Transverse colon (tissue), 4 donors: ENCODE data around the gene CDC40. TPM values are rescaled to one million over a fixed set of nuclear protein-coding genes. Genes with fewer than 3 reads are reported as not detected.
"Not testable (repeated sequence)": the region's sequence is repeated elsewhere in the genome, so short reads cannot be mapped to it uniquely, and the experiment has no call there.

ENCODE experiments used
- DNase-seq: peaks from one replicate; pipeline ENCODE4 v3.0.0-alpha.2; 2019
- H3K27ac ChIP-seq, 4 donors: fragments of 200-600 bp; sonication (generic); 2 replicates each; pipeline ENCODE4 v1.5.1; 2016 to 2018; ENCODE audit warnings: inconsistent platforms in 4 of 4
- H3K27me3 ChIP-seq: fragments of 200-600 bp; sonication (generic); 2 replicates; pipeline ENCODE4 v1.5.1; 2017; ENCODE audit warnings: inconsistent platforms
- H3K36me3 ChIP-seq, 4 donors: fragments of 200-600 bp; sonication (generic); 2 replicates each; pipeline ENCODE4 v1.5.1; 2017 to 2019; ENCODE audit warnings: inconsistent platforms in 4 of 4
- H3K4me1 ChIP-seq, 4 donors: fragments of 200-600 bp; sonication (generic); 2 replicates each; pipeline ENCODE4 v1.5.1; 2017 to 2020; ENCODE audit warnings: inconsistent platforms in 4 of 4
- H3K4me3 ChIP-seq, 4 donors: fragments of 200-600 bp; sonication (generic); 1 replicate in 1 of 4; 2 replicates in 3 of 4; pipeline versions ENCODE4 v1.5.1 to v1.6.1; 2017 to 2019; ENCODE audit warnings: inconsistent platforms in 4 of 4
- H3K9me3 ChIP-seq, 2 donors: fragments of 200-600 bp; sonication (generic); 2 replicates each; pipeline ENCODE4 v1.5.1; 2017 to 2019; ENCODE audit warnings: inconsistent platforms in 2 of 2
- CTCF ChIP-seq, 5 experiments: fragments of 200-600 bp in 3 of 5; fragments of 450-650 bp in 2 of 5; sonication (generic) in 3 of 5; IDR thresholded peaks; 1 replicate in 2 of 5; 2 replicates in 3 of 5; pipeline ENCODE4 v1.5.1; 2016 to 2017; ENCODE audit warnings: antibody characterized with exemption in 5 of 5, inconsistent platforms in 3 of 5, mild to moderate bottlenecking in 2 of 5, moderate library complexity in 1 of 5
- EP300 ChIP-seq: sonication (generic); formaldehyde crosslinking; IDR thresholded peaks from one replicate; pipeline ENCODE4 v1.6.1; 2017; ENCODE audit warnings: antibody characterized with exemption, low read depth
- POLR2A ChIP-seq: fragments of 450-650 bp; IDR thresholded peaks from one replicate; pipeline ENCODE4 v1.6.1; 2016; ENCODE audit warnings: antibody characterized with exemption, mild to moderate bottlenecking, moderate library complexity
- POLR2AphosphoS5 ChIP-seq, 3 donors: sonication (generic); formaldehyde crosslinking; IDR thresholded peaks; one replicate each; pipeline ENCODE4 v1.6.1; 2016; ENCODE audit warnings: antibody characterized with exemption in 3 of 3
- WGBS, 2 donors: methylation state at CpG; one replicate each; pipeline ENCODE4 v1.1.5; 2018; ENCODE audit warnings: low coverage in 1 of 2; 5-methylcytosine and 5-hydroxymethylcytosine counted together
- in situ Hi-C, 4 donors: fragments of 200-750 bp; cut with MboI; loops; one replicate each; pipeline versions ENCODE4 v1.15.0 to v1.15.1; 2017; ENCODE audit warnings: low sequenced_read_pairs in 3 of 4, low pct_ligation_motif_present in 1 of 4, low pct_unique_long_range_greater_than_20kb in 1 of 4
- intact Hi-C: fragments of 100-400 bp; cut with DNase I; formaldehyde crosslinking; loops from one replicate; pipeline ENCODE4 v1.15.1; 2023; ENCODE audit warnings: low total_unique reads
- total RNA-seq, 4 donors: library from RNA; depleted of rRNA; stranded (reverse); fragments of >200 nt; gene quantifications; one replicate each; pipeline ENCODE4 v1.1.0, GENCODE V29; 2016

CDC40 gene
- total RNA-seq, 4 donors from 2014 or later, result 5.4 to 19.8 (median 17.0) TPM

DNA sequence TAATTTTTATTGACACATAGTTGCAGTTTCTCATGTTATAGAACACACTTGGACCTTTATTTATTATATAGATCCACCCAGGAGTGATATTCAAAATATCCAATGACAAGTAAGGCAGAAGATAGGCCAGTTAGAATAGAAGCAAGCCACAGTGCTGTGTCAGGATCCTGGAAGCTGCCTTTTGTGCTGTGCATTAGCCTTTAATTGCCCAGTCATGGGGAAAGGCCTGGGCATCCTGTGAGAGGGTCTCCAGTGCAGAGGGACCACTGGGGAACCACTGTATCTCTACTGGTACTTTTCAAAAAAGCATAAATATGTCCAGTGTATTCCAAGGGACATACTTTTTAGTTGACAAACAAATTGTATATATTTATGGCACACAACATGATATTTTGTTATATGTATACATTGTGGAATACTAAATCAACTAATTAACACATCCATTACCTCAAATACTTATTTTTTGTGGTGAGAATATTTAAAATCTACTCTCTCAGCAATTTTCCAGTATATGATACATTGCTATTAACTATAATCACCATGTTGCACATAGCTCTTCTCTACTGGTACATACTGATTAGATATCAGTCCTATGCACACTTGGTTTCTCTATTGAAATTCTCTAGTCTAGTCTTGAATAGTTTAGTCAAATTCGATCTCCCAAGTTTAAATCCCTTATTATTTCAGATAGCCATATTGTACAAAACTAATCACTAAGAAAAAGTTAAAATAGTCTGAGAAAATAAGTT lies 59.5 kb downstream of the CDC40 start:
- Histone ChIP-seq H3K4me1 (no peaks in the 10 kb centered on the region), H3K36me3 (no peaks in the 10 kb centered on the region), H3K4me3 (no peak overlapping the region), H3K27me3 (no peaks in the 10 kb centered on the region), H3K9me3 (no peaks in the 10 kb centered on the region), H3K27ac (no peak overlapping the region)
- DNase-seq, result no peak
- 100% methylated on average over 1 of the region's 1 CpG for WGBS, 2 donors
- in situ Hi-C loops (no loop called here), intact Hi-C loops (no loop called here)
- TF ChIP-seq POLR2A, result no peak
- TF ChIP-seq EP300, result no peak
- no peak for TF ChIP-seq CTCF (IDR thresholded peaks at IDR 0.05)
- TF ChIP-seq POLR2AphosphoS5 (IDR thresholded peaks at IDR 0.05), result no peak

GRCh38 chr6:110244621-110245020 lies 64.4 kb downstream of the CDC40 start:
- H3K4me3 ChIP-seq, H3K27ac ChIP-seq, H3K27me3 ChIP-seq, H3K36me3 ChIP-seq, intact Hi-C loops, DNase-seq, H3K4me1 ChIP-seq, in situ Hi-C loops, H3K9me3 ChIP-seq: not testable (repeated sequence)
- 74 to 88% methylated on average over 3 of the region's 3 CpGs for WGBS, 2 donors

DNA sequence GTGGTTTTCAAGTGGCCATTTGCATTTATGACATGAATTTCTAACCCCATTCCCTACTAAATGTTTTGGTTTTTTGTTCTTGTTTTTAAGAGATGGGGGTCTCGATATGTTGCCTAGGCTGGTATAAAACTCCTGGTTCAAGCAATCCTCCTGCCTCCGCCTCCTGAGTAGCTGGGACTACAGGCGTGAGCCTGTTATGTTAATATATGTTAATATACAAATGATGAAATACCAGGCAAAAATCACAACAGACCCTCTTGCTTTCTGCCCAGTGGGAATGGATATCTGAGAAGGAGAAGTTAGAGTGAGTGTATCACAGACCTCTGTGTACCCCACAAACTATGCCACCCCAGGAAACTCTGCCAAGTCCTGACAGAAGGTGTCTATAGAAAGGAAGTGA lies 66.2 kb downstream of the CDC40 start:
- intact Hi-C loops (no loop called here), in situ Hi-C loops (no loop called here)
- no peaks in the 10 kb centered on the region for H3K36me3 ChIP-seq
- no peaks in the 10 kb centered on the region for H3K9me3 ChIP-seq
- no peaks in the 10 kb centered on the region for H3K27me3 ChIP-seq
- H3K4me3 ChIP-seq, result no peak overlapping the region
- no peaks in the 10 kb centered on the region for H3K4me1 ChIP-seq
- H3K27ac ChIP-seq, result no peak overlapping the region
- TF ChIP-seq POLR2AphosphoS5 (IDR thresholded peaks at IDR 0.05) (no peak), POLR2A (no peak), EP300 (no peak)
- WGBS, 2 donors, result 95 to 100% methylated on average over 3 of the region's 3 CpGs
- DNase-seq, result no peak

DNA sequence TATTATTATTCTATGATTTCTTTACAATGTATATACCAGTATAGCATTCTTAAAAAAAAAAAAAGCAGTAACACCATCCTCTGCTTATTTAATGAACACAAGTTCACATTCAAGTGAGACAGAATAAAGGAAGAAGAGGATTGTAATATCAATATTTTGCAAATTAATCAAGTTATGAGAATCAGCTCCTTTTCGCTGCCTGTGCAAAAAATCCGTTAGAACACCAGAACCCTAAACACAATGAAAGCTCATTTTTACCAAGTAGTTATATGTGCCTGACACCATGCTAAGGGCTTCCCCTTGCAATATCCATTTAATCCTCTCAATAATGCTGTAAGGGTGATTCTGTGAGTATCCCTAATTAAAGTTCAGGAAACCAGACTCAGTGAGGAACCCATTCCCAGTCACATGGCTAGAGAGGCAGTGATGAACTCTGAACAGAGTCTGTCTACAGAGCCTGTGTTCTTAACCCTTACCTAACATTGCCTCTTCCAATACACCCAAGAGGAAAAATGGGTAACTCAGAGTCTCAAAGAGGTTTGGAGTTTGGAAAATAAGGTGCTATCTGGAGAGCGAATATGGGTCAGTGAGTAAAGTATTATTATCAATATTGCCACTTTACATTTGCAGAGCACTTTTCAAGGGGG lies 66.8 kb downstream of the CDC40 start:
- 90 to 97% methylated on average over 3 of the region's 3 CpGs for WGBS, 2 donors
- Histone ChIP-seq H3K4me1 (no peaks in the 10 kb centered on the region), H3K27me3 (no peaks in the 10 kb centered on the region), H3K27ac (no peak overlapping the region), H3K4me3 (no peak overlapping the region), H3K9me3 (no peaks in the 10 kb centered on the region), H3K36me3 (no peaks in the 10 kb centered on the region)
- DNase-seq, result no peak
- in situ Hi-C loops, result no loop called here
- TF ChIP-seq EP300 (no peak), CTCF (IDR thresholded peaks at IDR 0.05) (no peak), POLR2A (no peak), POLR2AphosphoS5 (IDR thresholded peaks at IDR 0.05) (no peak)
- intact Hi-C loops, result no loop called here

DNA sequence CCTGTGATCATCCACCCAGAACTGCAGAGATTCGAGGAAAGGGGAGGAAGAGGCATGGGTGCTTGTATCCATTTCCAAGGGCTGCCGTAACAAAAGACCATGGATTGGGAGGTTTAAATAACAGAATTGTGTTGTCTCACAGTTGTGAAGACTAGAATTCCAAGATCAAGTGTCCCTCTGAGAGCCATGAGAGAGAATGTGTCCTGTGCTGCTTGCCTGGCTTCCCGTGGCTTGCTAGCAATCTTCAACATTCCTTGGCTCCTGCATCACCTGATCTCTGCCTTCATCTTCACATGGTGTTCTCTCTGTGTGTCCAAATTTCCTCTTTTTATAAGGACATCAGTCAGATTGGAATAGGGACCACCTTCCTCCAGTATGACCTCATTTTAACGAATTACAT lies 69.8 kb downstream of the CDC40 start:
- 84 to 100% methylated on average over 2 to 4 of the region's 4 CpGs for WGBS, 2 donors
- no peaks in the 10 kb centered on the region for H3K27me3 ChIP-seq
- no peaks in the 10 kb centered on the region for H3K36me3 ChIP-seq
- no peaks in the 10 kb centered on the region for H3K9me3 ChIP-seq
- no peak for DNase-seq
- intact Hi-C loops, result no loop called here
- TF ChIP-seq POLR2A (no peak), CTCF (IDR thresholded peaks at IDR 0.05) (no peak), EP300 (no peak), POLR2AphosphoS5 (IDR thresholded peaks at IDR 0.05) (no peak)
- H3K4me3 ChIP-seq, result no peak overlapping the region
- in situ Hi-C loops, result no loop called here
- no peak overlapping the region for H3K27ac ChIP-seq
- H3K4me1 ChIP-seq, result no peaks in the 10 kb centered on the region
